GM19025 (cell line): ENCODE measurements around the gene CISD2.
"Not testable (repeated sequence)": the region's sequence is repeated elsewhere in the genome, so short reads cannot be mapped to it uniquely, and the experiment has no call there.

ENCODE experiments used
- ATAC-seq: cut with Tn5 transposase; IDR thresholded peaks from one replicate; pipeline ENCODE4 v1.9.1; 2021; ENCODE audit warnings: mild to moderate bottlenecking, low read depth, moderate library complexity; ENCODE audit not compliant: unreplicated experiment

The CISD2 gene

DNA sequence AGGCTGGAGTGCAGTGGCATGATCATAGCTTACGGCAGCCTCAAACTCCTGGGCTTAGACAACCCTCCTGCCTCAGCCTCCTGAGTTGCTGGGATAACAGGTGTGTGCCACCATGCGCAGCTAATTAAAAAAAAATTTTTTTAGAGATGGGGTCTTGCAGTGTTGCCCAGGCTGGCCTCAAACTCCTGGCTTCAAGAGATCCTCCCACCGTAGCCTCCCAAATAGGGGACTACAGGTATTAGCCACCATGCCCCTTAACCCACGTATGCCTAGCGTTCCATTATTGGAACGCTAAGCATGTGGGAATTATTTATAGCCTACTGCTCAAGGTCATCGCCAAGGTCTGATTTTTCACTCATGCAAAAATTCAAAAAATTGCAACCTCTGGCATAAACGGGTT, 21.1 kb upstream of the CISD2 start:
- no peak for ATAC-seq

DNA sequence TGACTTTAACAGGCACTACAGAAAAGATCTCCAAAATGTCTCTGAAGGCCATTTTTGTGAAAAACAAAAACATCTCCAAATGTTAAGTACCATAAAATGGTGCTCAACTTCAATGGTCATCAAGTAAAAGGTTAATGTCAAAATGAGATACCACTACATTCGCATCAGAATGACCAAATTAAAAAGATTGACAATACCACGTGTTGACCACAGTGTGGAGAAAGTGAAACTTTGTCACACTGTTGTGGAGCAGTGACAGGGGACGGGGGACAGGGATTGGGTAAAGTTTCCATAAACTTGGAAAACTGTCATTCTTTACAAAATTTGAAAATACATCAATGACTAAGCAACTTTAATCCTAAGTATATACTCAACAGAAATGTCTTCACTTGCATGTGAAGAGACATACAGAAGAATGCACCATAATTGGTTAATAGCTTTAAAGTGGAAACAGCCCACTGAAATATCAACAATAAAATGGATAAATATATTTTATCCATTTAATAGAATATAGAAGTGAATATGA, 19.1 kb upstream of the CISD2 start:
- ATAC-seq = no peak

DNA sequence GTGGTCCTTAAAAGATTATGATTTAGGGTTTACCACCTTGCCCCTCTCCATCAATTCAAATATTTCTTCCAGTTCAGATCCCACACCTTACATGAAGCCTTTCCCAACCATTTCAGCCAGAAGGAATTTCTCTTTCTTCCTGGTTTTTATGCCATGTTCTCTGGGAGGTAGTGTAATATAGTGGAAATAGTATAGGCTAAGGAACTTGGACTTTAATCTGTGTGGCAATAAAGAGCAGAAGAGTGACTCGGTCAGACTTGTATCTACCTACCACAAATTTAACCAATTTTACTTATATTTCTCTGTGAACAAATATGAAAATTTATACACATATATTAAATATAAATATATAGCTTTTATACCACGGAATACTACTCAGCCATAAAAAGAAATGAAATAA, 18.4 kb upstream of the CISD2 start:
- no peak for ATAC-seq

DNA sequence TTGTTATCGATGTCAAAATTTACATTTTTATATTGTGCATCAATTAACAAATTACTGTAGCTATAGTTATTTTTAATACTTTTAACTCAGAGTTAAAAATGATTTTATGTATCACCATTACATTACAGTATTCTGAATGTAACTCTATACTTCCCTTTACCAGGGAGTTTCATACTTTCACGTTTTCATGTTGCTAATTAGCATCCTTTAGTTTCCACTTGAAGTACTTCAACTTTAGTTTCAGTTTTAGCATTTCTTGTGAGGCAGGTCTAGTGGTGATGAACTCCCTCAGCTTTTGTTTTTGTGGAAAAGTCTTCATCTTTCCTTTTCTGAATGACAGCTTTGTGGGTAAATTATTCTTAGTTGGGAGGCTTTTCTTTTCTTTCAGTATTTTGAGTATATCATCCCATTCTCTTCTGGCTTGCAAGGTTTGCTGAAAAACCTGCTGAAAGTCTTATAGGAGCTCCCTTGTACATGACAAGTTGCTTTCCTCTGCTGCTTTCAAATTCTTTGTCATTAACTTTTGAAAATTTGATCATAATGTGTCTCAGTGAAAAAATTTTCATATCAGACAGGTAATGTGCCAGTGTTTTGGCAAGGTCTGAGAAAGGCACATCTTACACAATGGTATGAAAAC, 9.8 kb upstream of the CISD2 start:
- ATAC-seq = no peak

DNA sequence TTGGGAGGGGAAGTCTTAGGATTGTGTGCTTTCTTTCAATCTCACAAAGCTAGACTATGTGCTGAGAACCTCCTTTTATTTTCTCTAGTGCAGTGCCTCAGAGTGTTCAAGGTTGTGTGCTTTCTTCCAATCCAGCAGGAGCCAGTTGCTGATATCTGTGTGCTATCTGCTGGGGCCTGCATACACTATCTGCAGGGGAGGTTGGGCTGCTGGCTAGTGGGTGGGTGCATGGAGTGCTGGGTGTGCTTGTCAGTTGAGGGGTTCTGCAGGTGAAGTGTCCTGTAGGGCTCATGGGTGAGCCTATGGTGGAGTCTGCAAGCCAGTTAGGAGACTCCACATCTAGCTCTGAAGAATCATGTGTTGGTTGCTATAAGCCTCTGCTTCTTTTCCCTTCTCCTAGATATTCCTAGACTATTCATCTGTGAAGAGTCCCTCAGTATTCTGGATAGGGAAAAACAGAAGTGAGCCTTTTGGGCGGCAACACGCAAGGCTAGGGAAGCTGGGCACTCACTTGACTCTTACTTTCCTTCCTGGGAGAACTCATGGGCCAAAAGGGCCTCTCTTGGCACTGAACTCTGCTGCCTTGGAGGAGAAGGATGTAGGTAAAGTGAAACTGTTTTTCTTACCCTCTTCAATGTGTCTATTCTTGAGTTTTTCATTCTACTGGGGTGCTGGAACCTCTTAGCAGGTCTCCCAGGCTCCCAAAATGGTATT, 8.0 kb upstream of the CISD2 start:
- ATAC-seq = no peak

DNA sequence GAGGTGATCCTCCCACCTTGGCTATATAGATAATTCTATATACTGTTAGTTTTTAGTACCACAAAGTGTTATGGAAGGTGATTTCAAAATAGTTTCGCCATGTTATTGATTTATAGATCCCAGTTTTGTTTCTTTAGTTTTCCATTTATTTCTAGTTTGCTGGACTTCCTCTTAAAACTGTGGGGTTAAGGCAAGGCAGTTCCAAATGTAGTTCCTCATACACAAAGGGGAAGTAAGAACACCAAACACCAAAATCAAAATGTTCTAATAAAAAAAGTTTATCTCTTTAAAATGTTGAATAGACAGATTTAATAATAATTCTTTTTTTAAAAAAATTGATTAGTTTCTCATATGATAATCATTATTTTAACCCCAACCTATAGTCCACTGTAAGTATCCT, 6.8 kb upstream of the CISD2 start:
- no peak for ATAC-seq

DNA sequence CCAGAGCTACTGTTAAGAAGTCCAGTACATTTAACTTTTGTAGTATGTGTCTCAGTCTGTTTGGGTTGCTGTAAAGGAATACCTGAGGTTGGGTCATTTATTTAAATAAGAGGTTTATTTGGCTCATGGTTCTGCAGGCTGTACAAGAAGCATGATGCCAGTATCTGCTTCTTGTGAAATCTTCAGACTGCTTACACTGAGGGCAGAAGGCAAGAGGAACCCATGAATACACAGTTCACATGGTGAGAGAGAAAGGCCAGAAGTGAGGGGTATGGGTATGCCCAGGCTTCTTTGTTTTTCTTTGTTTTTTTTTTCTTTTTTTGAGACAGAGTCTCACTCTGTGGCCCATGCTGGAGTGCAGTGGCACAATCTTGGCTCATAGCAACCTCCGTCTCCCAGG, 6.0 kb upstream of the CISD2 start:
- ATAC-seq = no peak

DNA sequence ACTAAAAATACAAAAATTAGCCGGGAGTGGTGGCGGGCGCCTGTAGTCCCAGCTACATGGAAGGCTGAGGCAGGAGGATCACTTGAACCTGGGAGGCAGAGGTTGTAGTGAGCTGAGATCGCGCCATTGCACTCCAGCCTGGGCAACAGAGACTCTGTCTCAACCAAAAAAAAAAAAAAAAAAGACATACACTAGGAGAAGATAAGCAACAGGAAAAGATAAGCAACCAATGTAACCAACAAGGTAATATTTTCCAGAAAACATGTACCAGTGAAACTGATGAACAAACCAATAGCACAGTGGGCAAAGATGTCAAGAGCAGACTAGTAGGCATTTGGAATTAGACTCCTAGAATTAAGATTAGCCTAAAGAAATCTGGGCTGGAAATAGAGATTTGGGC, 3.5 kb upstream of the CISD2 start:
- not testable (repeated sequence) for ATAC-seq

DNA sequence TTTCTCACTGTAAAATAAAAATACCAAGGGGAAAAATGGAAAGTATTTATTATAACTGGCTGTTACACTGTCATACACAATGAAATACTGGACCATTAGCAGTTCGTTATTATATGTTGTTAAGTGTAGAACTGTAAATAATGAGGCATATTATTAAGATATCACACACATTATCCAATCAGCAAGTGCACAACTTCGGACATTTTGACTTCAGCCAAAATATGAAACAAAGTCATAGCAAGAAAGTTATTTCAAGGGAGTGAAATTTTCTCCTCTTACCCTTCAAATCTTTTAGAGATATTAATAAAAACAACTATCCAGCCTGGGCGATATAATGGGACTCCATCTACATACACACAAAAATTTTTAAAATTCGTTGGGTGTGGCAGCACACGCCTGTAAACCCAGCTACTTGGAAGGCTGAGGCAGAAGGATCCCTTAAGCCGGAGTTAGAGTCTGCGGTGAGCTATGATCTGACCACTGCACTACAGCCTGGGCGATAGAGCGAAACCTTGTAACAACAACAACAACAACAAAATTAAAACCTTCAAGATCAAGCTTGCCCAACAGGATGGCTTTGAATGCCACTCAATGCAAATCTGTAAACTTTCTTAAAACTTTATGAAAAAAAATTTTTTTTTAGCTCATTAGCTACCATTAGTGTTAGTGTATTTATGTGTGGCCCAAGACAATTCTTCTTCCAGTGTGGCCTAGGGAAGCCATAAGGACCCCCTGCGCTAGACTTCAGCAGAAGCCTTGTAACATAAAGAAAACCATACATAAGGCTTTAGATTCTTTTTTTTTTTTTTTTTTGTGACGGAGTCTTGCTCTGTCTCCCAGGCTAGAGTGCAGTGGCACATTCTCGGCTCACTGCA, 1.3 kb upstream of the CISD2 start:
- peak; percentile 8 for ATAC-seq

DNA sequence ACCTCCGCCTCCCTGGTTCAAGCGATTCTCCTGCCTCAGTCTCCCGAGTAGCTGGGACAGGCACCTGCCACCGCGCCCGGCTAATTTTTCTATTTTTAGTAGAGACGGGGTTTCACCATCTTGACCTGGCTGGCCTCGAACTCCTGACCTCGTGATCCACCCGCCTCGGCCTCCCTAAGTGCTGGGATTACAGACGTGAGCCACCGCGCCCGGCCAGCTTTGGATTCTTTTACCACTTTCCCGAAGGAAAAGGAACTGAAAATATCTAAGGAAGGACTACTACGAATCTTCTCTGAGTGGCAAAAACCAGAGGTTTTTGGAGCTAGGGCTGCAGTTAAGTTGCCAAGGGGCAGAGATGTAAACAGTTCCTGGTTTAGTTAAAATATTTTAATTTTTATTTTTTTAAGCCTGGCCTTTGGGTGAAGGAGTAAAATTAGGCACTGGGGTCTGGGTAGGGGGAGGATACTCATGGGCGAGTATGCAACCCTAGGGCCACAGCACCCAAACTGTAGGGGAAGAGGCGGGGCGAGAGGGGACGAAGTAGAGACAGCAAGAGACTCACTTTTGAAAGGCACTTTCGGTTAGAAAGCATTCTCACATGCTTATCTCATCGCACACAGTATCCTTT, 525 bp upstream of the CISD2 start:
- no peak for ATAC-seq

DNA sequence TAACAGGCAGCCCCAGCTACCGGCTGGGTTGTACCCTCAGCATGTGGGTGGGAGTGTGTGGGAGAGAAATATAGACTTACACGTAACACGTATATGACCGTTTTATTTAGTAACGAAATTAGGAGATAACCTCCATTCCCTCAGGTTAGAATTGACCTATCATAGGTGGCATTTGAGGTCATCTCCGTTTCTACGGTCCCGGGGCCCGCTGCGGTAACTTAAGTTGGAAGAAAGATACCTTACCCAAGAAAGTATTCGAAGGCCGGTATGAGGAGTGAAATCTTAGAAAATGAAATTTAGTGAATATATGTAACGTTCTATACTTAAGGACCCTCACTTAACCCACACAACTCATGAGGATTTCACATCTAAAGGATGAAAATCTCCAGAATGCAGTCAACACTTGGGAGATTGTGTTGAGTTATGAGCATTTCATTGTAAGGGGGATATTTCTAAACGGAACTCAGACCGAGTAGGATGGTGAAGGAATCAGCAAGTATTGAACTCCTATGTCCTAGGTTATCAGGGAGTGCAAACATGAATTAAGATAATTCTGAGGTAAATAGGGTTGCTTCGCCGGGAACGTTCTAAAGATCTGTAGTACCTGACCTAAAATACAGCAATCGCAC, 891 bp downstream of the CISD2 start:
- no peak for ATAC-seq

DNA sequence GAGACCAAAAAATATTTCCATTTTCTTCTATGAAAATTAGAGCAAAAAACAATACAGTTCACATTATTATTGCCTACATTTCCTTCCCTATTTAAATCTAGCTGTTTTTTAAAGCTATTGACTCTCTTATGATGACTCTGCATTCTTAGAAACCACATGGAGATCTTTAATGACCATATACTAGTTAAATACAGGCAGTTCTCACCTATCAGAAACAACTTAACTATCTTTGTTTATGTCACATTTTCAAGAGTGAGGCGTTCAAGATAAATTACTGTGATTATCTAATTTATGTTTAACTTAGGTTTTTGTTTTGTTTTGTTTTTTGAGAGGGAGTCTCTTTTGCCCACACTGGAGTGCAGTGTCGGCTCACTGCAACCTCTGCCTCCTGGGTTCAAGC, 3.0 kb downstream of the CISD2 start:
- no peak for ATAC-seq

DNA sequence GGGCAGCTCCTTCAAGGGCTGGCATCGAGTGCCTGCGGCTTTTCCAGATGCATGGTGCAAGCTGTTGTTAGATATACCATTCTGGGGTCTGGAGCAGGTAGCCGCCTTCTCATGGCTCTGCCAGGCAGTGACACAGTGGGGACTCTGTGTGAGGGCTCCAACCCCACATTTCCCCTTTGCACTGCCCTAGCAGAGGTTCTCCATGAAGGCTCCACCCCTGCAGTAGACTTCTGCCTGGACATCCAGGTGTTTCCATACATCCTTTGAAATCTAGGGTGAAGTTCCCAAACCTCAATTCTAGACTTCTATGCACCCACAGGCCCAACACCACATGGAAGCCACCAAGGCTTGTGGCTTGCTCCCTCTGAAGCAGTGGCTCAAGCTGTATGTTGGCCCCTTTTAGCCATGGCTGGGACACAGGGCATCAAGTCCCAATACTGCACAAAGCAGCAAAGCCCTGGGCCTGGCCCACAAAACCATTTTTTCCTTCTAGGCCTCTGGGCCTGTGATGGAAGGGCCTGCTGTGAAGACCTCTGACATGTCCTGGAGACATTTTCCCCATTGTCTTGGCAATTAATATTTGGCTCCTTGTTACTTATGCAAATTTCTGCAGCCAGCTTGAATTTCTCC, 8.8 kb downstream of the CISD2 start:
- not testable (repeated sequence) for ATAC-seq

DNA sequence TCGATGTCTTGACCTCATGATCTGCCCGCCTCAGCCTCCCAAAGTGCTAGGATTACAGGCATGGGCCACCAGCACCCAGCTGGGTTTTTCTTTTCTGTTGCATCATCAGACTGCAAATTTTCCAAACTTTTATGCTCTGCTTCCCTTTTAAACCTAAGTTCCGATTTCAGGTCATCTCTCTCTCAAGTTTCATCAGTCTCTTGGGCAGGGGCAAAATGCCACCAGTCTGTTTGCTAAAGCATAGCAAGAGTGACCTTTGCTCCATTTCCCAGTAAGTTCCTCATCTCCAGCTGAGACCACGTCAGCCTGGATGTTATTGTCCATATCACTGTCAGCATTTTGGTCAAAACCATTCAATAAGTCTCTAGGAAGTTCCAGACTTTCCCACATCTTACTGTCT, 9.6 kb downstream of the CISD2 start:
- ATAC-seq = not testable (repeated sequence)

DNA sequence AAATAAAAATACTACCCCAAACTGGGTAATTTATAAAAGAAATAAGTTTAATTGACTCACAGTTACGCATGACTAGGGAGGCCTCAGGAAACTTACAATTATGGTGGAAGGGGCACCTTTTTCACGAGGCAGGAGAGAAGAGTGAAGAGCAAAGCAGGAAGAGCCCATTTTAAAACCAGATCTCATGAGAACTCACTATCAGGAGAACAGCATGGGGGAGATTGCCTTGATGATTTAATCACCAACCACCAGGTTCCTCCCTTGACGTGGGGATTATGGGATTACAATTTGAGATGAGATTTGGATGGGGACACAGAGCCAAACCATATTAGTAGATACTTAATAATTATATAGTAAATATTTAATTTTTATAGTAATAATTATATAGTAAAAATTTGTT, 10.1 kb downstream of the CISD2 start:
- no peak for ATAC-seq

DNA sequence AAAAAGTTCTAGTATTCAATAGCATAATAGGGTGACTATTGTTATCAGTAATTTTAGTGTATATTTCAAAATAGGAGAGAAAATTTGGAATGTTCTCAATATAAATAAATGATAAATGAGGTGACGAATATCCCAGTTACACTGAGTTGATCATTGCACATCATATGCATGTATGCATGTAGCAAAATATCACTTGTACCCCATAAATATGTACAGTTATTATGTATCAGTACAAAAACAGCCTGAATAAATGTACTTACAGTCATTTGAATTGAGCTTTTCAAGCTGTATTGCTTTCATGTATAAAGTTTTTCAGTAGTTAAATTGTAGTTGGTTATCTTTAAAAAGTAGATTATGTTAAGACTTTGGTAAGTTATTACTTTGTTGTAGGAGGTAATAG, 12.6 kb downstream of the CISD2 start:
- ATAC-seq = no peak

DNA sequence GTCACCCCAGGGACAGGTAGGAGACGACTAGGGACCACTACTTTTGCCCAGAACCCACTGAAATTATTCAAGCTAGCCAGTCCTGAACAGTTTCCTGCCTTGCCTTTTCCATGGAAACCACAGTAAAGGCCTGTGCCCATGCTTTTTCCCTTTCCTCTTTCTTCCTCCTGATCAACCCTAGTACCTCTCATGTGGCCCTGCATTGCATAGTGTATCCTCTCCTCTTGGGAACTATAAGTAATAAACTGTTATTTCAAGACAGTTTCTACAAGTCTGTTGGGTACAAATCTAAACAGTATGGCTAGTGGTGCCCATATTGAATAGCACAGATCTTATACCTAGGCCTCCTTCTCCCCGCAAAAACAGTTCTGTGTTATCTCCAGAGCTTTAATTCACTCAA, 14.5 kb downstream of the CISD2 start:
- ATAC-seq = no peak

DNA sequence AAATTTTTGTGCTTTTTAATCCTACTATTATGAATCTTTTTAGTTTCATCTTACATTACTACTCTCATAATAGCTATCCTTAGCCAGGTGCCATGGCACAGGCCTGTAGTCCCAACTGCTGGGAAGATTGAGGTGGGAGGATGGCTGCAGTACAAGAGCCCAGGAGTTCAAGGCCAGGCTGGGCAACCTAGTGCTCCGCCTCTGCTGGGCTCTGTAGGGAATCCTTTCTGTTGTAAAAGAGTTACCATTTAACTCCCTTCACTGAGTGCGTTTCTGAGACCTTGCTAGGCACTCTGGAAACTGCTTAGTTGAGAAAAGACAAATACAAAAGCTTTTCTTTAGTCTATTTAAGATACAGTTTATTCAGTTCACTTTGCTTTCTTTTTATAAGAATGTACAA, 19.8 kb downstream of the CISD2 start:
- not testable (repeated sequence) for ATAC-seq

DNA sequence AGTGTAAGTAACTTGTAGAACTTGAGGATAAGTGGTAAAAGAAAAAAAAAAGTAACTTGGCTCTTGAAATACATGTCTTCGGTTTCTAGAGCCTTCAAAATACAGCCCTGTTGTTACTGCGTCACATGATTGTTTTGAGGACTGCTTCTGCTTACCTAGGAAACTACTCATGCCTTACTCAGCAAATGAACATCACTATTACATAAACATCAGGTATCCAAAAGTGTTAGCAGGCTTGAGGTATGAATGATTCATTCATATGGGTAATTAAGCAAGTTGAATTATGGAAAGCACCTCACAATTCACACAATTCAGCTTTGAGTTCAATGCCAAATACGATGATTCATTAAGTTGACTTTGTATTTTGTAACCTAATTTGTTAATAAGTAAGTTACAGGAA, 21.1 kb downstream of the CISD2 start:
- not testable (repeated sequence) for ATAC-seq

DNA sequence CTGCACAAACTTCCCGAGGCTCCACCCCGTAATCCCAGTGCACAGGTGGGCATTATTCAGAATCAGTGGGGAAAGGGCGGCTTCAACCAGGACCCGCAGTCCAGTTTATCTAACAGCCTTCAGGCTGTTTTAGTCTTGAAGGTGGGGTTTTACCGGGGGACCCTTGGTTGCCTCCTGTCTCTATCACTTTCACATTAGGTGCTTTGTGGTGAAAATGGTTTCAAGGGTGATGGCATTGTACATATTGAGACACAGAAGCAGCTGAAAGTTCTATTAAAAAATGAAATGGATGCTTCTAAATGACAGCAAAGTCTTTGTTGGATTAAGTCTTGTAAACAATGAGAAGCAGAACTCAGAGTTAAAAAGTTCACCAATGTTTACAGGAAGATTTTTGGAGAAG, 27.8 kb downstream of the CISD2 start:
- not testable (repeated sequence) for ATAC-seq
